K562 (cell line): Measurements from ENCODE around the gene CDC37. TPM values are rescaled to one million over a fixed set of nuclear protein-coding genes. Genes with fewer than 3 reads are reported as not detected.

ENCODE experiments used
- ATAC-seq: fragments of 200-7000 bp; cut with Tn5 transposase; 3 replicates; pipeline ENCODE4 v1.9.1; 2020; ENCODE audit warnings: moderate library complexity
- BruUV-seq: library from RNA; stranded (reverse); fragments of 400-500 nt; replicated peaks from 2 replicates; lab custom pipeline; 2021; lab: Mats Ljungman, UMichigan
- CTCF ChIA-PET: fragments of 300-600 bp; formaldehyde crosslinking; extraction: SDS; loops from one replicate; lab custom pipeline; 2021; ENCODE audit warnings: low intra/inter-chr PET ratio; lab: Yijun Ruan, JAX
- POLR2A ChIA-PET: fragments of 300-600, 350-650 bp; sonication (Branson Sonifier 250); formaldehyde crosslinking; extraction: SDS; loops from one replicate; lab custom pipeline; 2021; ENCODE audit warnings: antibody characterized with exemption, inconsistent platforms; lab: Yijun Ruan, JAX
- DNase-seq, 4 experiments: peaks; one replicate each; pipeline versions ENCODE4 v3.0.0 to v3.0.0-alpha.2; 2011 to 2018; ENCODE audit warnings: low spot score in 3 of 4, mixed read lengths in 3 of 4; ENCODE audit errors: extremely low read depth in 1 of 4
- FAIRE-seq: peaks from 2 replicates; lab custom pipeline; 2011; peaks lifted over from hg19 to GRCh38; lab: Jason Lieb, UNC
- H2AFZ ChIP-seq: 2 replicates; pipeline ENCODE4 v1.6.0; 2011; ENCODE audit warnings: low read depth, low read length, control low read depth, inconsistent platforms
- H3K27ac ChIP-seq: fragments of 200-600 bp; 3 replicates; pipeline ENCODE4 v1.8.0; 2011; ENCODE audit warnings: low read depth, mild to moderate bottlenecking, control low read depth, inconsistent platforms, low read length, moderate library complexity, mixed read lengths; ENCODE audit errors: extremely low read depth
- H3K27me3 ChIP-seq, 2 experiments: fragments of 300-600 bp in 1 of 2; 2 replicates in 1 of 2; 3 replicates in 1 of 2; pipeline versions ENCODE4 v1.6.0 to v1.8.0; 2011; ENCODE audit warnings: inconsistent platforms in 2 of 2, low read length in 2 of 2, mild to moderate bottlenecking in 1 of 2, mixed read lengths in 1 of 2, moderate library complexity in 1 of 2; ENCODE audit not compliant: control insufficient read depth in 2 of 2, insufficient read depth in 2 of 2
- H3K36me3 ChIP-seq: fragments of 300-600 bp; 3 replicates; pipeline ENCODE4 v1.8.0; 2011; ENCODE audit warnings: mild to moderate bottlenecking, low read length, inconsistent platforms; ENCODE audit not compliant: control insufficient read depth, insufficient read depth
- H3K4me1 ChIP-seq, 2 experiments: fragments of 200-600 bp in 1 of 2; replicated peaks in 1 of 2; 2 replicates in 1 of 2; 3 replicates in 1 of 2; pipeline versions ENCODE4 v1.5.1 to v1.8.0; 2011; ENCODE audit warnings: inconsistent platforms in 2 of 2, low read length in 2 of 2, mild to moderate bottlenecking in 1 of 2, mixed read lengths in 1 of 2, moderate library complexity in 1 of 2; ENCODE audit not compliant: control insufficient read depth in 2 of 2, insufficient read depth in 2 of 2
- H3K4me2 ChIP-seq: 2 replicates; pipeline ENCODE4 v1.6.1; 2011; ENCODE audit warnings: low read length, control low read depth, inconsistent platforms, mixed read lengths; ENCODE audit not compliant: insufficient read depth
- H3K4me3 ChIP-seq: fragments of 200-600 bp; sonication (generic), shearing (Covaris generic); 2 replicates; pipeline ENCODE4 v1.5.1; 2016; ENCODE audit warnings: control low read depth, inconsistent platforms
- H3K79me2 ChIP-seq: fragments of 200-600 bp; 3 replicates; pipeline ENCODE4 v1.8.0; 2011; ENCODE audit warnings: low read length, inconsistent platforms; ENCODE audit not compliant: control insufficient read depth, insufficient read depth
- H3K9ac ChIP-seq, 2 experiments: 2 replicates each; pipeline versions ENCODE4 v1.6.0 to v1.6.1; 2011; ENCODE audit warnings: low read depth in 2 of 2, low read length in 2 of 2, control low read depth in 1 of 2, inconsistent platforms in 1 of 2, mild to moderate bottlenecking in 1 of 2, mixed read lengths in 1 of 2; ENCODE audit not compliant: insufficient read depth in 1 of 2
- H3K9me1 ChIP-seq: one replicate; pipeline ENCODE4 v1.6.0; 2011; ENCODE audit warnings: inconsistent platforms, mild to moderate bottlenecking, low read length, moderate library complexity; ENCODE audit not compliant: control insufficient read depth, insufficient read depth
- H3K9me3 ChIP-seq: replicated peaks from 2 replicates; pipeline ENCODE4 v1.5.1; 2011; ENCODE audit warnings: low read depth, low read length, inconsistent platforms; ENCODE audit not compliant: control insufficient read depth, insufficient read depth
- H4K20me1 ChIP-seq: replicated peaks from 2 replicates; pipeline ENCODE4 v1.6.1; 2011; ENCODE audit warnings: low read length, inconsistent platforms, mixed read lengths; ENCODE audit not compliant: control insufficient read depth, insufficient read depth
- DEAF1 ChIP-seq: fragments of 450-650 bp; formaldehyde crosslinking; IDR thresholded peaks from 2 replicates; pipeline ENCODE4 v1.4.0; 2020; ENCODE audit warnings: mild to moderate bottlenecking, moderate library complexity
- EGR1 ChIP-seq: fragments of 450-650 bp; conservative IDR thresholded peaks from 2 replicates; pipeline ENCODE4 v1.6.1; 2017; ENCODE audit warnings: mild to moderate bottlenecking
- GABPB2 ChIP-seq: fragments of 250-450 bp; sonication (Bioruptor Pico); conservative IDR thresholded peaks from 2 replicates; pipeline ENCODE4 v1.5.1; 2021; ENCODE audit warnings: mild to moderate bottlenecking
- HOMEZ ChIP-seq: fragments of 250-450 bp; sonication (Bioruptor Pico); IDR thresholded peaks from 2 replicates; pipeline ENCODE4 v1.4.0; 2020; ENCODE audit warnings: mild to moderate bottlenecking, moderate library complexity
- PCBP1 ChIP-seq: fragments of 200-400 bp; formaldehyde crosslinking; IDR thresholded peaks from 2 replicates; pipeline ENCODE4 v1.6.1; 2018; ENCODE audit warnings: mild to moderate bottlenecking, low read depth, low read length; ENCODE audit not compliant: poor library complexity, severe bottlenecking
- POLR2G ChIP-seq: fragments of 200-400 bp; formaldehyde crosslinking; IDR thresholded peaks from 2 replicates; pipeline ENCODE4 v1.6.1; 2017; ENCODE audit warnings: low read depth, mild to moderate bottlenecking, antibody characterized with exemption, low read length, moderate library complexity
- RBFOX2 ChIP-seq: fragments of 200-400 bp; formaldehyde crosslinking; IDR thresholded peaks from 2 replicates; pipeline ENCODE4 v1.6.1; 2017; ENCODE audit warnings: low read depth, mild to moderate bottlenecking, low read length, moderate library complexity
- RBM22 ChIP-seq: fragments of 200-400 bp; formaldehyde crosslinking; IDR thresholded peaks from 2 replicates; pipeline ENCODE4 v1.6.1; 2018; ENCODE audit warnings: low read length, low read depth; ENCODE audit not compliant: poor library complexity, severe bottlenecking
- SPI1 ChIP-seq: IDR thresholded peaks from 2 replicates; pipeline ENCODE4 v1.6.1; 2011; ENCODE audit warnings: low read depth, low read length, control low read depth, borderline replicate concordance
- ZNF436 ChIP-seq: fragments of 250-450, 450-650 bp; sonication (Bioruptor Pico); formaldehyde crosslinking; IDR thresholded peaks from 2 replicates; pipeline ENCODE4 v1.7.0; 2020; ENCODE audit warnings: mild to moderate bottlenecking
- ZNF551 ChIP-seq: fragments of 250-450 bp; sonication (Bioruptor Pico); IDR thresholded peaks from 2 replicates; pipeline ENCODE4 v1.5.0; 2021; ENCODE audit warnings: mild to moderate bottlenecking, moderate library complexity
- ZNF699 ChIP-seq: fragments of 250-450 bp; sonication (Bioruptor Pico); IDR thresholded peaks from 2 replicates; pipeline ENCODE4 v1.8.0; 2021; ENCODE audit warnings: mild to moderate bottlenecking, moderate library complexity; ENCODE audit not compliant: insufficient replicate concordance
- WGBS: fragments of 100-300 bp; shearing (Covaris generic); methylation state at CpG from one replicate; pipeline ENCODE4 v1.1.6; 2016; ENCODE audit warnings: low coverage, mixed read lengths; ENCODE audit not compliant: insufficient coverage; ENCODE audit errors: missing lambda C conversion rate; 5-methylcytosine and 5-hydroxymethylcytosine counted together
- in situ Hi-C: fragments of 300-500 bp; cut with MboI; formaldehyde crosslinking; loops from 4 replicates; pipeline ENCODE4 v1.15.0; 2018; ENCODE audit warnings: inconsistent platforms, mixed read lengths
- intact Hi-C: fragments of 100-400 bp; cut with micrococcal nuclease; formaldehyde crosslinking; loops from 2 replicates; pipeline ENCODE4 v1.14.2; 2022
- polyA plus RNA-seq, 8 experiments: library from polyadenylated mRNA; depleted of rRNA in 4 of 8; stranded (reverse) in 5 of 8; unstranded in 3 of 8; fragments of >200 nt; fragmentation: Nextera tagmentation in 2 of 8; fragmentation: Illumina TruSeq in 1 of 8; extraction: Ambion mirVana in 2 of 8; extraction: Trizol in 1 of 8; gene quantifications; 2 replicates each; pipeline versions ENCODE4 v1.2.1 to v1.2.3, GENCODE V29; 2011 to 2014; ENCODE audit warnings: inconsistent platforms in 1 of 8, missing spikeins in 1 of 8
- total RNA-seq, 7 experiments: library from RNA; depleted of rRNA in 6 of 7; stranded (reverse); fragments of >200 nt in 6 of 7; fragmentation: Illumina TruSeq in 2 of 7; extraction: Trizol in 2 of 7; gene quantifications; 2 replicates each; pipeline versions ENCODE4 v1.2.1 to v1.2.3, GENCODE V29; 2011 to 2021; ENCODE audit warnings: low replicate concordance in 1 of 7

The CDC37 gene
- total and polyA plus RNA-seq, 9 of the 15 experiments (the other 6 are each of a cell fraction or from before 2014, with no cell fraction given) = 6.6 to 538 (median 227) TPM

GRCh38 chr19:10362259-10362658, 41.1 kb downstream of the CDC37 start:
- Histone ChIP-seq H2AFZ (no peak overlapping the region), H3K79me2 (no peaks in the 10 kb centered on the region), H4K20me1 (no peaks in the 10 kb centered on the region), H3K27me3 (no peaks in the 10 kb centered on the region), H3K9ac (no peak overlapping the region), H3K4me3 (no peak overlapping the region), H3K9me1 (no peaks in the 10 kb centered on the region), H3K4me1 (peaks cover 0 to 17% of the 10 kb centered on the region in 2 experiments; a peak in 1 of 5 replicates)
- 95% methylated on average over 14 of the region's 18 CpGs for WGBS
- FAIRE-seq (no peak), DNase-seq (peak in 1 of 4 experiments; percentile 14)
- in situ Hi-C loops = no loop called here
- POLR2A ChIA-PET = interaction anchor here (1.4 kb wide), 2 partner anchors 10 to 17 kb away, joined by 4 read pairs; no protein-coding TSS in a partner anchor
- BruUV-seq = no TSS peak
- TF ChIP-seq RBFOX2 (peak; percentile 49; the same call in 1 of the 2 replicates), ZNF699 (CRISPR knock-in tag) (no peak), POLR2G (peak; percentile 37; the same call in 1 of the 2 replicates)
- TF ChIP-seq, all 486 proteins: peak for 2
- no peak overlapping the region for H3K27ac ChIP-seq
- no peak for ATAC-seq
- peaks cover 81% of the 10 kb centered on the region; the same call in 2 of the 3 replicates for H3K36me3 ChIP-seq
- intact Hi-C loops = no loop called here
- CTCF ChIA-PET = no interaction called here
- no peaks in the 10 kb centered on the region for H3K9me3 ChIP-seq
- no peak overlapping the region for H3K4me2 ChIP-seq

GRCh38 chr19:10361569-10362011, 41.8 kb downstream of the CDC37 start:
- intact Hi-C loops = no loop called here
- H3K4me1 ChIP-seq = peaks cover 0 to 17% of the 10 kb centered on the region in 2 experiments; a peak in 1 of 5 replicates
- H3K9me3 ChIP-seq = no peaks in the 10 kb centered on the region
- no peak overlapping the region for H3K27ac ChIP-seq
- no peak overlapping the region for H3K4me3 ChIP-seq
- no peak overlapping the region for H3K4me2 ChIP-seq
- H2AFZ ChIP-seq = no peak overlapping the region
- no peaks in the 10 kb centered on the region for H4K20me1 ChIP-seq
- H3K36me3 ChIP-seq = peaks cover 81% of the 10 kb centered on the region; the same call in 2 of the 3 replicates
- no peaks in the 10 kb centered on the region for H3K27me3 ChIP-seq
- in situ Hi-C loops = no loop called here
- ChIA-PET CTCF (no interaction called here), POLR2A (interaction anchor here (1.4 kb wide), 1 partner anchor 17 kb away, joined by 4 read pairs; no protein-coding TSS in a partner anchor)
- no peaks in the 10 kb centered on the region for H3K79me2 ChIP-seq
- no peaks in the 10 kb centered on the region for H3K9me1 ChIP-seq
- H3K9ac ChIP-seq = no peak overlapping the region
- no TSS peak for BruUV-seq
- FAIRE-seq (no peak), DNase-seq (peak; percentile 27 to 78 (median 52)), ATAC-seq (peak; percentile 82)
- WGBS = 90% methylated on average over 11 of the region's 16 CpGs
- TF ChIP-seq RBM22 (peak; percentile 66), DEAF1 (CRISPR knock-in tag) (no peak), SPI1 (no peak), GABPB2 (no peak), ZNF551 (CRISPR knock-in tag) (no peak), HOMEZ (CRISPR knock-in tag) (no peak), PCBP1 (peak; percentile 69), EGR1 (0 out of 2 replicates have a peak, but pooled peaks have one; percentile 16), ZNF436 (CRISPR knock-in tag) (no peak)
